HFFc6 (cell line): ENCODE results near the gene CPNE9. TPM values are rescaled to one million over a fixed set of nuclear protein-coding genes. Genes with fewer than 3 reads are reported as not detected.
A peak's percentile ranks its signal among the peaks of the same experiment; 100 is the strongest.

Source experiments
- DNase-seq: peaks from one replicate; pipeline ENCODE4 v3.0.0-alpha.2; 2018
- H3K27ac Mint-ChIP-seq: 2 replicates; pipeline ENCODE4 v1.8.0; 2020; ENCODE audit warnings: mild to moderate bottlenecking, mixed read lengths
- H3K27me3 Mint-ChIP-seq: 2 replicates; pipeline ENCODE4 v1.8.0; 2021; ENCODE audit warnings: mild to moderate bottlenecking, moderate library complexity, mixed read lengths; ENCODE audit not compliant: insufficient read depth
- H3K36me3 Mint-ChIP-seq: 2 replicates; pipeline ENCODE4 v1.8.0; 2021; ENCODE audit warnings: low read depth, mixed read lengths
- H3K4me1 Mint-ChIP-seq: 2 replicates; pipeline ENCODE4 v1.8.0; 2020; ENCODE audit warnings: low read depth, mixed read lengths
- H3K4me3 Mint-ChIP-seq: 2 replicates; pipeline ENCODE4 v1.8.0; 2020; ENCODE audit warnings: mild to moderate bottlenecking, moderate library complexity, mixed read lengths
- H3K9me3 Mint-ChIP-seq: 2 replicates; pipeline ENCODE4 v1.8.0; 2020; ENCODE audit warnings: mild to moderate bottlenecking, mixed read lengths
- total RNA-seq, 6 experiments: library from RNA; stranded (reverse); fragmentation: NEBNext Ultra II Directional; extraction: Animal tissue kit (Norgen Biotek cat#: 25700); gene quantifications; 2 replicates in 1 of 6; 3 replicates in 5 of 6; pipeline ENCODE4 v1.2.3, GENCODE V29; 2021
- TF ChIP-seq, protein P1 (sequence below): fragments of 200-600 bp; sonication (generic); IDR thresholded peaks from 2 replicates; pipeline ENCODE4 v1.5.0; 2021; ENCODE audit warnings: antibody characterized with exemption, mild to moderate bottlenecking

The CPNE9 gene
- total RNA-seq, 6 experiments from 2014 or later, result not detected

DNA sequence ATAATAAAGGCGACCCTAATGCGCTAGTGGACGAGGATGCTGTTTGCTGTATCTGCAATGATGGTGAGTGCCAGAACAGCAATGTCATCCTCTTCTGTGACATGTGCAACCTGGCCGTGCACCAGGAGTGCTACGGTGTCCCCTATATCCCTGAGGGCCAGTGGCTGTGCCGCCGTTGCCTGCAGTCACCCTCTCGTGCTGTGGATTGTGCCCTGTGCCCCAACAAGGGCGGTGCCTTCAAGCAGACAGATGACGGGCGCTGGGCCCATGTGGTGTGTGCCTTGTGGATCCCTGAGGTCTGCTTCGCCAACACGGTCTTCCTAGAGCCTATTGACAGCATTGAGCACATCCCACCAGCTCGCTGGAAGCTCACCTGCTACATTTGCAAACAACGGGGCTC is 35.5 kb downstream of the CPNE9 start:
- Mint-ChIP-seq H3K27me3 (no peaks in the 10 kb centered on the region), H3K9me3 (no peaks in the 10 kb centered on the region), H3K27ac (no peak overlapping the region), H3K4me1 (peaks cover 8% of the 10 kb centered on the region; the same call in 1 of the 2 replicates), H3K36me3 (peaks cover 39% of the 10 kb centered on the region), H3K4me3 (no peak overlapping the region)
- DNase-seq, result no peak
- TF ChIP-seq, protein P1, sequence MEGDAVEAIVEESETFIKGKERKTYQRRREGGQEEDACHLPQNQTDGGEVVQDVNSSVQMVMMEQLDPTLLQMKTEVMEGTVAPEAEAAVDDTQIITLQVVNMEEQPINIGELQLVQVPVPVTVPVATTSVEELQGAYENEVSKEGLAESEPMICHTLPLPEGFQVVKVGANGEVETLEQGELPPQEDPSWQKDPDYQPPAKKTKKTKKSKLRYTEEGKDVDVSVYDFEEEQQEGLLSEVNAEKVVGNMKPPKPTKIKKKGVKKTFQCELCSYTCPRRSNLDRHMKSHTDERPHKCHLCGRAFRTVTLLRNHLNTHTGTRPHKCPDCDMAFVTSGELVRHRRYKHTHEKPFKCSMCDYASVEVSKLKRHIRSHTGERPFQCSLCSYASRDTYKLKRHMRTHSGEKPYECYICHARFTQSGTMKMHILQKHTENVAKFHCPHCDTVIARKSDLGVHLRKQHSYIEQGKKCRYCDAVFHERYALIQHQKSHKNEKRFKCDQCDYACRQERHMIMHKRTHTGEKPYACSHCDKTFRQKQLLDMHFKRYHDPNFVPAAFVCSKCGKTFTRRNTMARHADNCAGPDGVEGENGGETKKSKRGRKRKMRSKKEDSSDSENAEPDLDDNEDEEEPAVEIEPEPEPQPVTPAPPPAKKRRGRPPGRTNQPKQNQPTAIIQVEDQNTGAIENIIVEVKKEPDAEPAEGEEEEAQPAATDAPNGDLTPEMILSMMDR, result no peak

GRCh38 chr3:9742560-9742959 is 38.9 kb downstream of the CPNE9 start:
- Mint-ChIP-seq H3K36me3 (peaks cover 54% of the 10 kb centered on the region), H3K4me3 (no peak overlapping the region), H3K27me3 (peaks cover 1% of the 10 kb centered on the region; the same call in 1 of the 2 replicates), H3K27ac (no peak overlapping the region), H3K4me1 (peaks cover 20% of the 10 kb centered on the region), H3K9me3 (no peaks in the 10 kb centered on the region)
- DNase-seq, result no peak
- TF ChIP-seq, protein P1, result no peak

DNA sequence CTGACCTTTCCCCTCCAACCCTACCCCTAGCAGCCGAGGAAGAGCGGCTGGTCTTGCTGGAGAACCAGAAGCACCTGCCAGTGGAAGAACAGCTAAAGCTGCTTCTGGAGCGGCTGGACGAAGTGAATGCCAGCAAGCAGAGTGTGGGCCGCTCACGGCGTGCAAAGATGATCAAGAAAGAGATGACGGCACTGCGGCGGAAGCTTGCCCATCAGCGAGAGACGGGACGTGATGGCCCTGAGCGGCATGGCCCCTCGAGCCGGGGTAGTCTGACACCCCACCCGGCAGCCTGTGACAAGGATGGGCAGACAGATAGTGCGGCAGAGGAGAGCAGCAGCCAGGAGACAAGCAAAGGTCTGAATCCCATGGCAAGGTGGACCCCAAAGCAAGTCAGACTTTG is 39.9 kb downstream of the CPNE9 start:
- H3K27me3 Mint-ChIP-seq, result peaks cover 1% of the 10 kb centered on the region
- TF ChIP-seq, protein P1, result no peak
- no peak overlapping the region for H3K4me3 Mint-ChIP-seq
- no peak overlapping the region for H3K27ac Mint-ChIP-seq
- H3K36me3 Mint-ChIP-seq, result peaks cover 56% of the 10 kb centered on the region
- H3K4me1 Mint-ChIP-seq, result peaks cover 22% of the 10 kb centered on the region
- DNase-seq, result no peak
- H3K9me3 Mint-ChIP-seq, result no peaks in the 10 kb centered on the region

GRCh38 chr3:9744162-9744561 is 40.5 kb downstream of the CPNE9 start:
- TF ChIP-seq, protein P1, result no peak
- Mint-ChIP-seq H3K4me3 (no peak overlapping the region), H3K4me1 (peaks cover 27% of the 10 kb centered on the region), H3K36me3 (peaks cover 50% of the 10 kb centered on the region), H3K9me3 (no peaks in the 10 kb centered on the region), H3K27ac (no peak overlapping the region), H3K27me3 (peaks cover 1% of the 10 kb centered on the region)
- no peak for DNase-seq

DNA sequence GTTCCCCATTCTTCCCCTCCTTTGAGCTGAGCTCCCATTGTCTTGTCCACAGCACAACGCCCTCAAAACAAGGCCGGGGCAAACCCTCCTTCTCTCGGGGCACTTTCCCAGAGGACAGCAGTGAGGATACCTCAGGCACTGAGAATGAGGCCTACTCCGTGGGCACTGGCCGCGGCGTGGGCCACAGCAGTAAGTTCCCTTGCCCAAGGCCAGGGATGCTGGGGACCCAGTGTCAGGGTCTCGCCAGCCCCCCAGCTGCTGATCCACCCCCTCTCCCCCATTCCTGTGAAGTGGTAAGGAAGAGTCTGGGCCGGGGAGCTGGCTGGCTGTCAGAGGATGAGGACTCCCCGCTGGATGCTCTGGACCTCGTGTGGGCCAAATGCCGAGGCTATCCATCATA is 41.9 kb downstream of the CPNE9 start:
- H3K27ac Mint-ChIP-seq, result no peak overlapping the region; the same call in 1 of the 2 replicates
- no peak overlapping the region for H3K4me3 Mint-ChIP-seq
- DNase-seq, result no peak
- H3K4me1 Mint-ChIP-seq, result peaks cover 37% of the 10 kb centered on the region
- peaks cover 1% of the 10 kb centered on the region for H3K27me3 Mint-ChIP-seq
- H3K36me3 Mint-ChIP-seq, result peaks cover 41% of the 10 kb centered on the region
- TF ChIP-seq, protein P1, result no peak
- H3K9me3 Mint-ChIP-seq, result no peaks in the 10 kb centered on the region

DNA sequence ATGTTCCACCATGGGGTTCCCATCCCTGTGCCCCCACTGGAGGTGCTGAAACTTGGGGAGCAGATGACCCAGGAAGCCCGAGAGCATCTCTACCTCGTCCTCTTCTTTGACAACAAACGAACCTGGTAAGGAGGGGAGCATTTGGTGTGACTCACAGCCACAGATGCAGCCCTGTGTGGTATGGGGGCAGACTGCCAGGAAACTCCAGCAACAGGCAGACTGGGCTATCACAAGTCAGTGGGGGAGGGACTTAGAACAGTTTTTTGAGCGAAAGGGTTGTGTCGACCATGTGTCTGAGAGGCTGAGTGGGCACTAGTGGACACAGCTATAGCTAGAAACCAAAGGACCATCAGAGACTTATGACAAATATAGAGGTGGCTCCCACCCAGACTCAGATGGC is 42.7 kb downstream of the CPNE9 start:
- peaks cover 41% of the 10 kb centered on the region for H3K36me3 Mint-ChIP-seq
- H3K4me1 Mint-ChIP-seq, result peaks cover 45% of the 10 kb centered on the region
- no peaks in the 10 kb centered on the region for H3K9me3 Mint-ChIP-seq
- H3K27ac Mint-ChIP-seq, result peak overlapping the region; percentile 43
- TF ChIP-seq, protein P1, result no peak
- peak overlapping the region; percentile 8; the same call in 1 of the 2 replicates for H3K4me3 Mint-ChIP-seq
- H3K27me3 Mint-ChIP-seq, result peaks cover 1% of the 10 kb centered on the region
- peak; percentile 80 for DNase-seq
